HCT116 (cell line): ENCODE data around the gene FMN1. TPM values are rescaled to one million over a fixed set of nuclear protein-coding genes. Genes with fewer than 3 reads are reported as not detected.

Experiments
- ATAC-seq: fragments of 200-7000 bp; cut with Tn5 transposase; 2 replicates; pipeline ENCODE4 v1.9.1; 2020; ENCODE audit warnings: mild to moderate bottlenecking, moderate library complexity
- BruUV-seq: library from RNA; stranded (reverse); fragments of 400-500 nt; replicated peaks from 2 replicates; lab custom pipeline; 2021; lab: Mats Ljungman, UMichigan
- CTCF ChIA-PET: fragments of 300-600 bp; sonication (Branson Sonifier 250); formaldehyde crosslinking; loops from one replicate; lab custom pipeline; 2021; ENCODE audit warnings: antibody characterized with exemption; lab: Charles Lee
- POLR2A ChIA-PET: fragments of 300-600, 350-600 bp; sonication (Branson Sonifier 250); formaldehyde crosslinking; loops from one replicate; lab custom pipeline; 2021; ENCODE audit warnings: antibody characterized with exemption; lab: Charles Lee
- RAD21 ChIA-PET, 2 experiments: fragments of 300-600 bp; sonication (Branson Sonifier 250); formaldehyde crosslinking; loops; one replicate each; lab custom pipeline; 2023; ENCODE audit warnings: low total read pairs in 2 of 2; ENCODE audit not compliant: uncharacterized antibody in 2 of 2, unreplicated experiment in 2 of 2, low non-redundant PET in 1 of 2; lab: Charles Lee
- DNase-seq: peaks from one replicate; pipeline ENCODE4 v3.0.0-alpha.2; 2010; ENCODE audit warnings: low read depth, low spot score
- H2AFZ ChIP-seq: fragments of 200-600 bp; shearing (Covaris generic), sonication (generic); 2 replicates; pipeline ENCODE4 v1.6.1; 2017; ENCODE audit warnings: low read depth, mixed run types, mixed read lengths, antibody characterized with exemption, low read length; ENCODE audit not compliant: poor library complexity, severe bottlenecking
- H3K27ac ChIP-seq: 2 replicates; pipeline ENCODE4 v1.5.1; 2012; ENCODE audit warnings: low read depth, low read length
- H3K27me3 ChIP-seq: fragments of 200-600 bp; sonication (generic); 2 replicates; pipeline ENCODE4 v1.6.1; 2016; ENCODE audit warnings: mixed run types, low read length, mixed read lengths; ENCODE audit not compliant: insufficient read depth
- H3K36me3 ChIP-seq, 2 experiments: fragments of 200-500 bp in 1 of 2; fragments of 200-600 bp in 1 of 2; sonication (Bioruptor generic) in 1 of 2; sonication (generic) in 1 of 2; 2 replicates each; pipeline versions ENCODE4 v1.5.1 to v1.6.1; 2014 to 2016; ENCODE audit warnings: low read length in 2 of 2, inconsistent platforms in 1 of 2, mixed read lengths in 1 of 2, mixed run types in 1 of 2; ENCODE audit not compliant: insufficient read depth in 2 of 2, control insufficient read depth in 1 of 2
- H3K4me1 ChIP-seq, 2 experiments: fragments of 200-600 bp in 1 of 2; sonication (generic) in 1 of 2; 2 replicates each; pipeline versions ENCODE4 v1.5.1 to v1.6.1; 2012 to 2017; ENCODE audit warnings: low read length in 2 of 2, inconsistent platforms in 1 of 2, mild to moderate bottlenecking in 1 of 2, mixed read lengths in 1 of 2, mixed run types in 1 of 2, moderate library complexity in 1 of 2; ENCODE audit not compliant: insufficient read depth in 2 of 2, control insufficient read depth in 1 of 2
- H3K4me2 ChIP-seq: fragments of 200-600 bp; sonication (generic); 2 replicates; pipeline ENCODE4 v1.6.1; 2017; ENCODE audit warnings: mixed run types, low read length, mixed read lengths
- H3K4me3 ChIP-seq, 2 experiments: fragments of 200-600 bp in 1 of 2; sonication (generic) in 1 of 2; replicated peaks in 1 of 2; 2 replicates each; pipeline ENCODE4 v1.5.1; 2011 to 2016; ENCODE audit warnings: low read length in 2 of 2, control low read depth in 1 of 2, low read depth in 1 of 2, mild to moderate bottlenecking in 1 of 2, mixed read lengths in 1 of 2, mixed run types in 1 of 2
- H3K79me2 ChIP-seq: fragments of 200-600 bp; sonication (generic); 2 replicates; pipeline ENCODE4 v1.6.1; 2017; ENCODE audit warnings: mild to moderate bottlenecking, mixed run types, low read length, moderate library complexity, mixed read lengths; ENCODE audit not compliant: insufficient read depth
- H3K9ac ChIP-seq: fragments of 200-600 bp; sonication (generic); 2 replicates; pipeline ENCODE4 v1.6.1; 2016; ENCODE audit warnings: low read length, mixed read lengths
- H3K9me2 ChIP-seq: fragments of 200-600 bp; sonication (generic), shearing (Covaris generic); 2 replicates; pipeline ENCODE4 v1.6.1; 2017; ENCODE audit warnings: mixed run types, mild to moderate bottlenecking, moderate library complexity; ENCODE audit not compliant: insufficient read depth
- H3K9me3 ChIP-seq, 2 experiments: fragments of 200-500 bp in 1 of 2; fragments of 200-600 bp in 1 of 2; sonication (Bioruptor generic) in 1 of 2; sonication (generic) in 1 of 2; 2 replicates each; pipeline ENCODE4 v1.6.1; 2014 to 2017; ENCODE audit warnings: low read length in 2 of 2, mixed read lengths in 2 of 2, inconsistent platforms in 1 of 2, low read depth in 1 of 2, mild to moderate bottlenecking in 1 of 2, mixed run types in 1 of 2, moderate library complexity in 1 of 2; ENCODE audit not compliant: control insufficient read depth in 1 of 2, insufficient read depth in 1 of 2
- H4K20me1 ChIP-seq: fragments of 200-600 bp; sonication (generic), shearing (Covaris generic); 2 replicates; pipeline ENCODE4 v1.6.1; 2017; ENCODE audit warnings: mixed run types, mild to moderate bottlenecking, moderate library complexity; ENCODE audit not compliant: insufficient read depth
- ATF3 ChIP-seq: IDR thresholded peaks from 2 replicates; pipeline ENCODE4 v1.6.1; 2012
- CBX3 ChIP-seq: IDR thresholded peaks from 2 replicates; pipeline ENCODE4 v1.6.1; 2012; ENCODE audit warnings: low read depth
- CEBPB ChIP-seq: IDR thresholded peaks from 2 replicates; pipeline ENCODE4 v1.6.1; 2012; ENCODE audit warnings: low read depth
- CTCF ChIP-seq, 3 experiments: fragments of 200-600 bp in 1 of 3; sonication (generic) in 1 of 3; IDR thresholded peaks in 2 of 3; conservative IDR thresholded peaks in 1 of 3; 2 replicates each; pipeline ENCODE4 v1.5.1; 2012 to 2017; ENCODE audit warnings: low read depth in 2 of 3, low read length in 2 of 3, antibody characterized with exemption in 1 of 3, borderline replicate concordance in 1 of 3, control low read depth in 1 of 3, mild to moderate bottlenecking in 1 of 3, mixed read lengths in 1 of 3, mixed run types in 1 of 3, moderate library complexity in 1 of 3; ENCODE audit not compliant: insufficient read depth in 1 of 3
- EGR1 ChIP-seq: IDR thresholded peaks from 2 replicates; pipeline ENCODE4 v1.6.1; 2012; ENCODE audit warnings: low read depth
- ELF1 ChIP-seq: IDR thresholded peaks from 2 replicates; pipeline ENCODE4 v1.6.1; 2012; ENCODE audit warnings: low read depth, borderline replicate concordance
- EZH2 ChIP-seq: fragments of 200-600 bp; sonication (generic); IDR thresholded peaks from 2 replicates; pipeline ENCODE4 v1.6.1; 2017; ENCODE audit warnings: antibody characterized with exemption, mixed run types
- JUND ChIP-seq: IDR thresholded peaks from 2 replicates; pipeline ENCODE4 v1.6.1; 2012
- MAX ChIP-seq: IDR thresholded peaks from 2 replicates; pipeline ENCODE4 v1.6.1; 2012
- POLR2A ChIP-seq: IDR thresholded peaks from 2 replicates; pipeline ENCODE4 v1.7.0; 2011; ENCODE audit warnings: borderline replicate concordance; ENCODE audit not compliant: insufficient read depth, insufficient read length; ENCODE audit errors: extremely low read depth
- POLR2AphosphoS5 ChIP-seq: IDR thresholded peaks from 2 replicates; pipeline ENCODE4 v1.6.1; 2011; ENCODE audit warnings: mild to moderate bottlenecking, low read depth, low read length, moderate library complexity
- SIN3A ChIP-seq: IDR thresholded peaks from 2 replicates; pipeline ENCODE4 v1.6.1; 2012; ENCODE audit warnings: low read depth
- SP1 ChIP-seq: IDR thresholded peaks from 2 replicates; pipeline ENCODE4 v1.6.1; 2012; ENCODE audit warnings: low read depth
- SRF ChIP-seq: IDR thresholded peaks from 2 replicates; pipeline ENCODE4 v1.6.1; 2012; ENCODE audit warnings: low read depth
- TCF7L2 ChIP-seq: IDR thresholded peaks from 2 replicates; pipeline ENCODE4 v1.7.0; 2011; ENCODE audit warnings: borderline replicate concordance, inconsistent platforms; ENCODE audit not compliant: insufficient read depth, insufficient read length; ENCODE audit errors: extremely low read depth
- YY1 ChIP-seq: IDR thresholded peaks from 2 replicates; pipeline ENCODE4 v1.6.1; 2011; ENCODE audit warnings: low read length, low read depth, moderate library complexity, mild to moderate bottlenecking; ENCODE audit not compliant: insufficient replicate concordance; ENCODE audit errors: extremely low read depth
- ZBTB33 ChIP-seq: IDR thresholded peaks from 2 replicates; pipeline ENCODE4 v1.6.1; 2011; ENCODE audit warnings: mild to moderate bottlenecking, low read length, moderate library complexity; ENCODE audit not compliant: insufficient replicate concordance; ENCODE audit errors: extremely low read depth
- ZFX ChIP-seq: fragments of 450-650 bp; IDR thresholded peaks from 2 replicates; pipeline ENCODE4 v1.6.1; 2017
- ZNF274 ChIP-seq: fragments of 200-500 bp; sonication (Bioruptor generic); IDR thresholded peaks from 2 replicates; pipeline ENCODE4 v1.6.1; 2014; ENCODE audit warnings: mild to moderate bottlenecking, low read depth, low read length, inconsistent platforms
- intact Hi-C: fragments of 100-400 bp; cut with micrococcal nuclease; formaldehyde crosslinking; loops from 2 replicates; pipeline ENCODE4 v1.10.0; 2022
- total RNA-seq: library from RNA; stranded (reverse); gene quantifications from one replicate; pipeline ENCODE4 v1.2.1, GENCODE V29; 2021; ENCODE audit not compliant: unreplicated experiment

FMN1 gene
- total RNA-seq, 1 experiment from 2014 or later, result 0.39 TPM

- H3K4me2 ChIP-seq, result no peak overlapping the region
- RAD21 ChIA-PET, result no interaction called here
- H2AFZ ChIP-seq, result no peak overlapping the region
- H3K27ac ChIP-seq, result no peak overlapping the region
- H3K9me3 ChIP-seq, result no peaks in the 10 kb centered on the region
- ATAC-seq (no peak), DNase-seq (no peak)
- intact Hi-C loops, result no loop called here
- H3K4me1 ChIP-seq, result peaks cover 0 to 3% of the 10 kb centered on the region in 2 experiments; a peak in 1 of 4 replicates
- no peaks in the 10 kb centered on the region for H3K79me2 ChIP-seq
- H3K9ac ChIP-seq, result no peak overlapping the region
- POLR2A ChIA-PET, result no interaction called here
- no peak for TF ChIP-seq ELF1
- TF ChIP-seq YY1, result no peak
- TF ChIP-seq SIN3A, result no peak
- TF ChIP-seq SRF, result no peak
- TF ChIP-seq POLR2A, result no peak
- TF ChIP-seq ATF3, result no peak
- no peak for TF ChIP-seq CEBPB
- no peak for TF ChIP-seq EGR1
- TF ChIP-seq JUND, result no peak
- TF ChIP-seq CBX3, result no peak
- no peak for TF ChIP-seq SP1
- TF ChIP-seq ZFX, result no peak
- TF ChIP-seq CTCF (IDR thresholded peaks at IDR 0.05 in 2 of 3, conservative IDR thresholded peaks at IDR 0.05 in 1 of 3; ENCODE audit: borderline replicate concordance in 1 of 3, insufficient read depth in 1 of 3, low read depth in 2 of 3, low read length in 2 of 3), result no peak
- TF ChIP-seq POLR2AphosphoS5, result no peak
- TF ChIP-seq EZH2, result no peak
- TF ChIP-seq ZBTB33, result no peak
- no peak for TF ChIP-seq MAX
- no peak for TF ChIP-seq ZNF274
- no peak for TF ChIP-seq TCF7L2
- no peaks in the 10 kb centered on the region for H4K20me1 ChIP-seq
- no peaks in the 10 kb centered on the region for H3K27me3 ChIP-seq
- no peaks in the 10 kb centered on the region for H3K9me2 ChIP-seq
- CTCF ChIA-PET, result interaction anchor here (2.3 kb wide), 1 partner anchor 10 kb away, joined by 9 read pairs; no protein-coding TSS in a partner anchor
- H3K36me3 ChIP-seq, result no peaks in the 10 kb centered on the region
- BruUV-seq, result no TSS peak
- no peak overlapping the region for H3K4me3 ChIP-seq
Observed at GRCh38 chr15:32834156-32834555, 360.4 kb downstream of the FMN1 start.
